ENCODE results near the gene SLC25A24.
"Not testable (repeated sequence)": the region's sequence is repeated elsewhere in the genome, so short reads cannot be mapped to it uniquely, and the experiment has no call there.

DNA sequence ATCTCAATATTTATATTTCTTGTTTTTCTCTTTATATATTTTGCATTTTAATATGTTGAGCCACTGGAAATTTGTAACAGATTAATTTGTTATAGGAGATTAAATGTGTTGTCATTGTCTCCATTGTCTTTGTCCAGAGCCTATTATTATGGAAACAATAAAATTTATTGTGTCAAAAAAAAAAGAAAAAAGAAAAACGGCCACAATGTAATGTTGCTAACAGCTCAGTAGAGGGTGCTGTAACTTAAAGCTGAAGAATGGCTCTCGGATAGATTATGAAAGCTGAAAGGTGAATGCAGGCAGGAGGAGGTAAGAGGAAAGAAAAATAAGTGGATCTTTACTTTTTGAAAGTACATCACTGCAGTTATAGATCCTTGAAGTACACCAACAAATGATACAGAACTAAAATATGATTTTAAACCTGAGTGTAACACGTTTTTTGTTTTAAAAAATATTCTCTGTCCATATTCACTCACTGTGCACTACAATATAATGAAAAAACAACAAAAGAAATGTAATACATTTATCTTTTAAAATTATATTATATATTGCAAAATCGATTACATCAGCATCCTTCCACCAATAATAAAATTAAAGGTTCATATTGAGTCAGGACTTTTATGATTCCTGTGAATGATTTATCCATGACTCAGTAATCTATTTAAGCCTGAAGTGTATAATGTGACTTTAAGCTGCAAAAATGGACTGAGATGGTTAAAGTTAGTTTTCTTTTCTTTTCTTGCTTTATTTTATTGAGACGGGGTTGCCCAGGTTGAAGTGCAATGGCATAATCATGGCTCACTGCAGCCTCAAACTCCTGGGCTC is 14.7 kb upstream of the SLC25A24 start:
- TF ChIP-seq EZH2phosphoT487 (IDR thresholded peaks at IDR 0.05; ENCODE audit: borderline replicate concordance, low read length), result not testable (repeated sequence)
- TF ChIP-seq CTCF (IDR thresholded peaks at IDR 0.05; ENCODE audit: low read depth, low read length, poor library complexity, severe bottlenecking), result peak; percentile 32

Data from DOHH2 (cell line).